HCEC 1CT (cell line): ENCODE results near the gene CLCN3.
A peak's percentile ranks its signal among the peaks of the same experiment; 100 is the strongest.
"Not testable (repeated sequence)": the region's sequence is repeated elsewhere in the genome, so short reads cannot be mapped to it uniquely, and the experiment has no call there.

ENCODE experiments used
- DNase-seq: peaks from one replicate; pipeline ENCODE4 v3.0.0-alpha.2; 2017

The CLCN3 gene

DNA sequence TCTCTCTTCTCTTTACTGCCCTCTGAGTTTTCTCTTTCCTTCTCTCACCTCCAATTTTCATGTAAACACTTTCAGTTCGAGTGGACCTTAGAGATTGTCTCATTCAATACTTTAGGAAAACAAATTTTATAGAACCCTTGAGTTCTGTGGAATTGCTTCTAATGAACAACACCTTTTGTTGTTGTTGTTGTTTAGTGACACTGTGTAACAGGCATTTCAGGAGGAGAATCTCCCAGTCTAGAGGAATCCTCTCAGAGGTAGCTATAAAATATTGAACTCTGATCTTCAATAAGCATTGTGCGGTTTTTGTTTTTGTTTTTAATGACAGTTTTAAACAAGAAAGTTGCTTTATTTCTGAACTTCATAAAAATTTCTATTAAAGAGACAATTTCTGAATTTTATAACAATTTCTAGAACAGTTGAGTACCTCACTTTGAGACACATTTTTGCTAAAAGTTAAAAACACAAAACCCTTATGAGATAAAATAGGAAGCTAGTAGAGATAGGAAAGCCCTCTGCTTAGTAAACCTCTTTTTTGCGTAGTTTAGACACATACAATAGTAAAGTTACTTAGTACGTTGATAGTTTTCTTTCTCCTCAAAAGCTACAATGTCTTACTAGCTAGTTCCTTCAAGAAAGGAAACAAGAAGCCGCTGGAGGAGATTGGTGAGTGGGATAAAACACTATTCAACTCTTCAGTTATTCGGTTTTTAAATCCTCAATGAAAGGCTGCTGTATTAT lies 38.8 kb downstream of the CLCN3 start:
- DNase-seq: no peak

DNA sequence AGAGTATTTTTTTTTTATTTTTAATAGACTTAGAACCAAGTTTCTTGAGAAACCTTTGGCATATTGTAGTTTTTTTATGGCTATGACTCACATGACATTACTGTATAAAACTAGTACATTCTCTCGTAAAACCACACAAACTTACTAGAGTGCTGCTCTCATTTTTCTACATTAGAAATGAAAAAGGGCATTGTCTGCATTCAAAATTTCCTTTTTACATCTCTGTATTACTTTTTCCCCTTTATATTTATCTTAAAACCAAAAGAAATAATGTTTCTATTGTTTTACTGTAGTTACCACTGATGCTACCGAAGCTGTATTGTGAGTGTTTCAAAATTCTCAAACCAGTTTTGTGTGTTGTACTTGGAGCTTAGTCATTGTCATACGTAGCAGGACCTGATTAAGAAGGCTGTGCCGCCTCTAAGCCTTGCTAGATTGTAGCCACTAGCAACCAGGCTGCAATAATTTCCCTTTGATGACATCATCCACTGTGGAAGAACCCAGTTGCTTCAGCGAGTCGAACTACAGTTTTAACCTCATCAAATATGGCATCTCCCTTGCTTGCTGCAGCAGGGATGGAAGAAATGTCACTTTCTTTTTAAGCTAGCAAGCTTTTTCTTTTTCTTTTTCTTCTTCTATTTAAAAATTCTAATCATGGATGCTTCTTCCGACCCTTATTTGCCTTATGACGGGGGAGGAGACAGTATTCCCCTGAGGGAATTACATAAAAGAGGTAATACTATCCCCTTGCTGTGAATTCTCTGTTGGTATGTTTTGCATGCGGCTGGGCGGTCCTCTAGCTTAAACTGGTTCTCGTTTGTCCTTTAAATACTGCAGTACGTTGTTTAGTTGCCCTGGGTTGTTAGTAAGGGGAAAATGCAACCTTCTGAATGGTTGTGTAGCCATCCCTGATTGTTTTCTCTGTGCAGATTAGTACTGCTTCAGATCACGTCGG lies 39.6 kb downstream of the CLCN3 start:
- peak; percentile 95 for DNase-seq

DNA sequence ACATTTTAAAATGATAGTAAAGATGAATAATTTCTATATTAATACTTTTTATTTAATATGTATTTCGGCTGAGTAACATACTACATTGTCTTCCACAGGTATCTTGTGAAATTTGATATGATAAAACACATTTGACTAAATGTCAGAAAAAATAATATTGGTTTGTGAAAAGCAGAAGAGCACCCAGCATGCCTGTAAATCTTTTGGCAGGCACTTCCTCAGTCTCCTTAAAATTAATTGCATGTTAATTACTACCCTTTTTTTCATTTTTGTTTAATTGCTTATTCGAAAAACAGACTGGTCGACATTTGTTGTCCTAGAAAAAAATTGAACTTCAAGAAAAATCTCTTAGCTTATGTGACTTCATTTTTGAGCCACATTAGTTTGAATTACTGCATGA lies 40.6 kb downstream of the CLCN3 start:
- DNase-seq: no peak

DNA sequence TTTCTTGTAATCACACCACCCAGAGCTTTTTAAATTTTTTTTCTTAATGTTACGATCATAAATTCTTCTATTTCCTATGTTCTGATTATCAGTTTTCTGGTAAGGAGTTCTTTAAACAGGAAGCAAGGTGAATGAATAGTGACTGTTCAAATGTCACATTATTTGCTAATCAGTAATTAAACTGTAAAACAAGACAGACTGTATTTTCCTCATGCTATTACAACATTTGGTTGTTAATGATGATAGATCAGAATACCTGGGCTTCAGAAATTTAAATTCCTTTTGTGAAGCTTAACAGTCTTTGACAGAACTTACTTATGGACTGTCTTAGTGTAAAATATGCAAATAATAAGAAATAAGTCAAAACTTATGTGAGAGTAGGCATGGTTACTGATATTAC lies 41.4 kb downstream of the CLCN3 start:
- DNase-seq: no peak

DNA sequence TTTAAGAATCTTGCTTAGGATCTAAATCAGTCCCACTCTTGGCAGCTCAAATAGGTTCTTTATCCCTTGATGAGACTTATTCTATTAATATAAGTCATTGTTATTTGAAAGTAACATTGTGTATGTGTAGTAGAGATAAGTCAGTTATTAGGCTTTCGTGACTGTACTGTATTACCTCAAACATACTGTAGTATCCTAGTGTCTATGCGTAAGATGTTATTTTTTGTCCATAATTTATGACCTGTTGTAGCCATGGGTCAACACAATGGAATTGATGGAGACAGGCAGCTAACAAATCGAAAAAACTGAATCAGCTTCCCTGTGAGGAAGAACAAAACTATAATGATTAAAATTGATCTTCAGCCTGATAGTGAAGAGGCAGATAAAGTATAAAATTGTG lies 41.8 kb downstream of the CLCN3 start:
- no peak for DNase-seq

DNA sequence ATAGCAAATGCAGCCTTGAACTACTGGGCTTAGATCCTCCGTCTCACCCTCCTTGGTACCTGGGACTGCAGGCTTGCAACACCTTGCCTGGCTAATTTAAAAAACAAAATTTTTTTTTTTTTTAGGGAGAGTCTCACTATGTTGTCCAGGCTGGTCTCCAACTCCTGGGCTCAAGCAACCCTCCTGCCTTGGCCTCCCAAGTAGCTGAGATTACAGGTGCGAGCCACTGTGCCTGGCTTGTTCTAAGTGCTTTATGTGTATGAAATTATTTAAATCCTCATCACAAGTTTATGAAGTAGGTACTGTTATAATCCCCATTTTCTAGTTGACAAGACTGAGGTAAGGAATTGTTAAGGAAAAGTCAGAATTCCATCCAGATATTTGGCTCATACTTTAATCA lies 43.0 kb downstream of the CLCN3 start:
- no peak for DNase-seq

DNA sequence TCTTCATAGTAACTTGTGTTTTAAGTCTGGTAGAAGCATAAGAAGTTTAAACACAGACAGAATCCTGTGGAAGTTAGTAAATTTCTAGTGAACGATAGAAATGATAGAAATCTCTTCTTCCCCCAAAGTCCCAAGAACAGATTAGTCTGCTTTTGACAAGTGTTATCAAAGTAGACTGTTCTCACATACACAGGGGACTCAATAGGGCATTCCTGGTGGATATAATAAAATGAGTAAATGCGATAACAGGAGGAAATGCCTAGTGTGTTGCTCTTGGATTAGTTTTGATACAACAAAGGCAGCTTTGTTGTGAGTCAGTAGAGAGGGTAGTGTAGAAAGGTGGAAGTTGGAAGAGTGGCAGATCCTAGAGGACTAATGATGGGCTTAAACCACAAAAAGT lies 43.5 kb downstream of the CLCN3 start:
- no peak for DNase-seq

DNA sequence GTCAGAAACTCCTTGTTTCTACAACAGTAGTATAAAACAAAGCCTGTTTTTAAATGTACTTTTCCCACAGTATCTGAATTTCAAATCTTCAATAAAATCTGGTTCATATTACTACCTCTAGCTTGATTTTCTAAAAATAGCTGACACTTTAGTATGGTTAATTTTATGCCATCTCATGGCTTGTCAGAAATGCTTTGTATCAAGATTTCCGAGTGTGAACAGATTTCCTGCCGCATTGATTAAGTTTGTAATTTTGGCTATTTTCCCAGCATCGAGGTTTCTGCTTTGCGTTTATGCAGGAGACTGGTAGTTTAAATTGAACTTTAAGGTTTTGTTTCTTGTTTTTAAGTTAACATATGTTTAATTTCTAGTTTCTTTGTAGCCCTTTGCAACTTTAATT lies 44.2 kb downstream of the CLCN3 start:
- DNase-seq: no peak

DNA sequence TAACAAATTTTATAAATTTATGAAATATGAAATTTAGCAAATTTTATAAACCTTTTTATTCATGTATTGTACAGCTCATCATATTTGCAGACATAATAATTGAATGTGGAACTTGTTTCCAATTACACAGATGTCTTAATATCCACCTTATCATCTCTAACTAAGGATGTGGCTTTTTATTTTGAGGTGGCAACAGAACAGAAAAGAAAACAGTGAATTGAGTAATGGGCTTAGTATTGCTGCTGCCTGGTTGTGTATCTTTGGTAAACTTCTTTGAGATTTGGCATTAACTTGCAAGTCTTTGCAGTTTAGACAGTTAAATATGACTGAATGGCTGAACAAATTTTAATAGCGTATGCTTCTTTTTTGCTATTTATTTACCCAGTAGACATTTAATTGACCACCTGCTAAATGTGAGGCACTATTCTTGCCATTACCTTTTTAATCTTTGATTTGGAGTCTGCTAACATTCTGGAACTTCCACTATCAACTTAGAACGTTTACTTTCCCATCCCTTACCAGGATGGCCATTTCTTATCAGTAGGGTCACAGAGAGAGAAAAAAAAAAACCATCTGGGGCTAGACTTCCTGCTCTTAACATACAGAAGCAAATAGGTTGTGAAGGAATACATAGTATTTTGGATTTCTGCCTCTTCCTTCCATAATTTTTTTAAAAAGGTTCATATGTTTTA lies 44.8 kb downstream of the CLCN3 start:
- DNase-seq: no peak

DNA sequence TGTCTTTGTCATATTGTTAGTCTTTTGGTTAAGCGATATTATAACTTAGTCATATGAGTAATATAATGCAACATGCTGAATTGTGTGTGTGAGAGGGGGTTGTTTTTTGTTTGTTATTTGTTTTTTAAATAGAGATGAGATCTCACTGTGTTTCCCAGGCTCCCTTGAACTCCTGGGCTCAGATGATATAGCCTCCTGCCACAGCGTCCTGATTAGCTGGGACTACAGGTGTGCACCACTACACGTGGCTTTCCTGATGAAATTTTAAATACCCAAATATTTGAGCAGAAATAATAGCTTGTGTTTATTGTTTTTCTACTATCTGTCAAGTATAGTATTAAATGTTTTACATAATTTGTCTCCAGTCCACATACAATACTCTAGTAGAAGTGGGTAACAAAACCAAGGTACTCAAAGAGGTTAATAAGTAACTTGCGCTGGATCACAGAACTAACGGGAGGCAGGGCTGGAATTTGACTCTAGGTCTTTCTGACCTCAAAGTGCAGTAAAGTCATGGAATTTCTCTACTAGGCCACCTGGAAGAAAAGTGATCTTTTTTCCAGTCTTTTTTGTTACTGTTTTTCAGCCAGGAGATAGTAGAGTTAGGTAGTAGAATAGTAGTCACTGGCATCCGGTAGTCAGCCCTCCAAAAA lies 47.8 kb downstream of the CLCN3 start:
- no peak for DNase-seq

DNA sequence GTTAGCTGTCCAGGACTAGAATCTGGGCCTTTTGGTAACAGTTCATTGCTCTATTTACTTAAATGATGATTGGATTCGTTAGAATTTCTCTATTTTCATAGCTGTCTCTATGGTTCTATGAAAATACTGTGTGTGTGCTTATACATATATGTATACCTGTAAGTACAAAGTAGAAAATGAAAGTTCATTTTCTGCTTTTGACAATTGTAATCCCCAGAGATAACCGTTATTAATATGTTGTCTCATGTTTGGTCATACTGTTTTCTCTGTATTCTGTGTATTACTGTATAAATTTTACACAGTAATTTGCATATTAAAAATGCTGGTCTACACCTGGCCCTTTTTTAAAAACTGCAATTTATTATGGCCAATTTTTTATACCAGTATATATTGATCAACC lies 55.4 kb downstream of the CLCN3 start:
- no peak for DNase-seq

DNA sequence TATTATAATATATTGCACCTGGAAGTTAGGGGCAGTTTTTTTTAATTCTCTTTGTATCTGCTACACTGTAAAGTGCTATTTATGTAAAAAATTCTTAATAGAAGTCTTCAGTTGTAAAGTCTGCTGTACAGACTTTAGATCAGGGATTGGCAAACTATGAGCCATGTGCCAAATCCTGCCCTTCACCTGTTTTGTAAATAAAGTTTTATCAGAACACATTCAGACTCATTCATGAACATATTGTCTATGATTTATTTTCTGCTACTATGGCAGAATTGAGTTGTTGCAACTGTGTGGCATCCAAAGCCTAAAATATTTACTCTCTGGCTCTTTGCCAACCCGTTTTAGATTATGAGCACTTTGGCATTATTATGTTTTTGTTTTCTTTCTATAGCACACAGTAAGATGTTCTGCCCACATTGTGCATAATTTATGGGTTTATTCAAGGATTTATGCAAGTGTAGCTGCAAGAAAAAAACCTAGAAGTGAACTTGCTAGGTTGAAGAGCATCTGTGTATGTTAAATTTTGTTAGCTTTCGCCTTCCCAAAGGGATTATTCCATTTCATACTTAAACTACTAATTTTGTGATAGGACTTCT lies 56.9 kb downstream of the CLCN3 start:
- no peak for DNase-seq

DNA sequence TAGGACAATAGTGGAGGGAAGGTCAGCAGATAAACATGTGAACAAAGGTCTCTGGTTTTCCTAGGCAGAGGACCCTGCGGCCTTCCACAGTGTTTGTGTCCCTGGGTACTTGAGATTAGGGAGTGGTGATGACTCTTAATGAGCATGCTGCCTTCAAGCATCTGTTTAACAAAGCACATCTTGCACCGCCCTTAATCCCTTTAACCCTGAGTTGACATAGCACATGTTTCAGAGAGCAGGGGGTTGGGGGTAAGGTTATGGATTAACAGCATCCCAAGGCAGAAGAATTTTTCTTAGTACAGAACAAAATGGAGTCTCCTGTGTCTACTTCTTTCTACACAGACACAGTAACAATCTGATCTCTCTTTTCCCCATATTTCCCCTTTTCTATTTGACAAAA lies 58.1 kb downstream of the CLCN3 start:
- DNase-seq: not testable (repeated sequence)

DNA sequence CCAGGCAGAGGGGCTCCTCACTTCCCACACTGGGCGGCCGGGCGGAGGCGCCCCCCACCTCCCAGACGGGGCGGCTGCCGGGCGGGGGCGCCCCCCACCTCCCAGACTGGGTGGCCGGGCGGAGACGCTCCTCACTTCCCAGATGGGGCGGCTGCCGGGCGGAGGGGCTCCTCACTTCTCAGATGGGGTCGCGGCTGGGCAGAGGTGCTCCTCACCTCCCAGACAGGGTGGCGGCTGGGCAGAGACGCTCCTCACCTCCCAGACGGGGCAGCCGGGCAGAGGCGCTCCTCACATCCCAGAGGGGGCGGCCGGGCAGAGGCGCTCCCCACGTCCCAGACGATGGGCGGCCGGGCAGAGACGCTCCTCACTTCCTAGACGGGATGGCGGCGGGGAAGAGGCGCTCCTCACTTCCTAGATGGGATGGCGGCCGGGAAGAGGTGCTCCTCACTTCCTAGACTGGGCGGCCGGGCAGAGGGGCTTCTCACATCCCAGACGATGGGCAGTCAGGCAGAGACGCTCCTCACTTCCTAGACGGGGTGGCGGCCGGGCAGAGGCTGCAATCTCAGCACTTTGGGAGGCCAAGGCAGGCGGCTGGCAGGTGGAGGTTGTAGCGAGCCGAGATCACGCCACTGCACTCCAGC lies 58.7 kb downstream of the CLCN3 start:
- not testable (repeated sequence) for DNase-seq

DNA sequence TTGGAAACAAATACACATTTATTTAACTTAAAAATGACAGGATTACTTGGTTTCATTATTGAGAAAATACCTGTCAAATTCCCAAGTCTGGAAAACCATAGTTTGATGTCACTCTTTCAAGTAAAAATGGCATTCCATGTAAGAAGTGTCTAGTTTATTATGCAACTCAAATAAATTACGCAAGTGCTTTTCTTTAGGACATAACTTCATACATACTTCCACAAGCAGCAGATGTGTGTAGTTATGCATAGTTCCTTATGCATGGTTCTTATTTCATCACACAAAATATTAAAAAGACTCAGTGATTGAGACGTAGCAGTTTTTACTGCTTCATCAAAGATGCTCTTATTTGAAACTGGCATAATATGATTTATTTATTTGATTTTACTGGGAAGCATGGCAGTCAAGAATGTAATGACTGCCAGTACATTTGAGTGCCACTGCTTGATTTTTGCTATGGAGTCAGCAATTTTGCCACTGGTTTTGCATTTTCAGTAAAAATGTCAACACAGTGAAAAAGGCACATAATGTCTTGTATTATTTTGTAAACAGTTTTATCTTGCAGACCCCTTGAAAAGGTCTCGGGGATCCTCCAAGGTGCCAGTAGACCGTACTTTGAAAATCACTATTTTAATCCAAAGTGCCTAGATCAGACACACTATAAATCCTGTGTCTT lies 62.1 kb downstream of the CLCN3 start:
- DNase-seq: peak; percentile 18

DNA sequence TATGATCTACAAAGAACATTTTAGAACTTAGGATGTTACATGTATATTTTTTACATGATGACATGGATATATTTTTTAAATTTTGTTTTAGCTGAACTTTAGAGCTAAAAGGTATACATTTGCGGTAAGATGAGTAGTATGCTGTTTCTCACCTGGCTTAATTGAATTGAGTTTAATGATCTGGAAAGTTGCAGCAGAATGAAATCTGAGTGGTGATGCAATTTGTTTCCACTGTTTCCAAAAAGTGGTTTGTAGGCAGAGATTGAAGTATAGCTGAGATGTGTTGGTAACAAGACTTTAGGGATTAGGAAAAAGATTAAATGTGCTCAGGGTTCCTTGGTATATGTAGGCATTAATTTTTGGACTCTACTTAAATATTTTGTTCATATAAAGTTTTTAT lies 69.3 kb downstream of the CLCN3 start:
- no peak for DNase-seq

DNA sequence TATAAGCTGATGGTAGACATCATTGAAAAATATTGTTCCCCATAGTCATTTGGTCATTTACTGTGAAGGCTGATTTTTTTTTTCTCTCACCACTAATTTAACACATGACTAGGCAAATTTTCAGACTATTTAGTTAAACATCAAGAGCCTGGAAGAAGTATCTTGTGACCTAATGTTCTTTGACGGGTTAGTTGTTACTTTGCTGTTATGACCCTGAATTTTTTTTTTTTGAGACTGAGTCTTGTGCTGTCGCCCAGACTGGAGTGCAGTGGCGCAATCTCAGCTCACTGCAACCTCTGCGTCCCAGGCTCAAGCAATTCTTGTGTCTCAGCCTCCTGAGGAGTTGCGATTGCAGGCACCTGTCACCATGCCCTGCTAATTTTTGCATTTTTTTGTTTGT lies 70.4 kb downstream of the CLCN3 start:
- DNase-seq: no peak

DNA sequence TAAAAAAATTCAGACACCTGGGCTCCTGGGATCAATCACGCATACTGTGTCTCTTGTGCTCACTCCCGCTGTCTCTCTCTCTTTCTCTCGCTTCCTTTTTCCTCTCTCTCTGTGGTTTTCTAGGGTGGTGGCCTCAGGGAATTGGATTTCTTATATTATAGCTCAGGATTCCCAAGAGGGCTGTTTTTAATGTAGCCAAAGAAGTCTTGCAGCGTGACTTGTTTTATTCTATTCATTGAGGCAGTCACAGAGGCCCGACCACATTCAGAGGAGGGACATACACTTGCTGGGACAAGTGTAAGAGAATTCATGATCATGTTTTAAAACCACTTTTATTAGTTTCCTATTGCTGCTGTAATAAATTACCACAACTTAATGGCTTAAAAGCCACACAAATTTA lies 78.0 kb downstream of the CLCN3 start:
- DNase-seq: no peak

DNA sequence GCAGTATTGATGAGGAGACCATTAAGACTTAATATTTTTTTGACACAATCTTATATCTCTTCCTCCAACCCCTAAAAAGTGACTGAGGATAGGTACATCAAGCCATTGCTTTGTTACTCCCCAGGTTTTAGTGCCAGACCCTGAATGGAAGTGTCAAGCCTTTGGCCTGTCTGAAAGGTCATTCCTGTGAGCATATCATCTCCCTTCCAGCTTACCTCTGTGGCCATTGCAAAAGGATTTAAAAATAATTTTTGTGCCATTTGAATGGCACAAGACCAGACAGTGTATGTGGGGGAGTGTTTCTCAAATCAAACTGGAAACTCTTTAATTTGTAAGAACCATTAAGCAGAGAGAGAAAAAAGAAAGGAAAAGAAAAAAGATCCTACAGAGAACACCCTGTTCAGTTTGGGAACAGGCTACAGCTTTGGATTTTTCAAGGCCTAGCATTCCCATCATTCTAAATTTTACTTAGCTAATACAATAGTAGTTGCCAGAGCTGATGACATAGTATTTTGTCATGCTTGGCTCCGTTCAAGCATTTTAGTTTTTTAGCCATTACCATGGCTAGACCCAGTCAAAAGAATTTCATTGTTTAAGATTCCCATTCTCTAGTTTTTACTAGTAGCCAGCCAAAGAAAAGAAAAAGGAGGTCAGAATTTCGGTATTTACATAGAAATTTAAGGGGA lies 87.7 kb downstream of the CLCN3 start:
- no peak for DNase-seq

DNA sequence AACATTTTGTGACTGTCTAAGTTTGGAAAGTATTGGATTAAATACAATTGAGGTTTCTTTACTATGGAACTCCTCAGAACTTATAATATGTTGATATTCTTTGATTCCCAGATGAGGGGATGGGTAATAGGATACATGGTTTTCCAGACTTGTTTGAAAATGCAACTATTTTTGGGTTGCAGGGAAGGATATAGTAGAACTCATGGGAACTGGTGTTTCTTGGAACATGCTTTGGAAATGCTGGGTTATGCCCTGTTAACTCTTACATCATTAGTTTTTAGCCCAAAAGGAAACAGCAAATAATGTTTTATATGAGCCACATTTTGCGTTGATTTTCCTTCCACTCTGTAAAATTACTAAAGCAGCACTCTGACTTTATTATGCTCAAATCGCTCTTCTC lies 95.4 kb downstream of the CLCN3 start:
- no peak for DNase-seq

DNA sequence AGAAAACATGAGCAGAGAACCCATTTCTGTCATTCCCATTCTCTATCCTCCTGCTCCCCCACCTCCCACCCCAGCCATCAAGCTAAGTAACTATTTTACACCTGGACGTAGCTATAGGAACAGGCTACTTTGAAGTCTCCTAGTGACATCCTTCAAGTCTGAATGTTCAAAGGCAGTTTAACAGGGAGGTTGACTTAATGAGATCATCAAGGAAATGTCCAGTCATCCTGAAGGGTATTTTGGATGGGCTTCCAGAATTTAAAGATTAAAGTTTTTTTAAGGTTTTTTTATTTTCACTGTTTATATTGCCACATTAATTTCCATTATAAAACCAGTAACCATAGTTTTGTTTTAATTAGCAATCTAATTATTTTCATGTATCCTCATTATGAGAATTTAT lies 96.3 kb downstream of the CLCN3 start:
- no peak for DNase-seq
